Mesendoderm (in vitro differentiated cells): ENCODE results near the gene UACA.
A peak's percentile ranks its signal among the peaks of the same experiment; 100 is the strongest.

Experiments
- DNase-seq: peaks from one replicate; pipeline ENCODE4 v3.0.0; 2013
- H2AK5ac ChIP-seq: 2 replicates; pipeline ENCODE4 v1.6.1; 2013; ENCODE audit warnings: low read length, inconsistent platforms
- H2BK120ac ChIP-seq: 2 replicates; pipeline ENCODE4 v1.6.1; 2013; ENCODE audit warnings: low read depth, mild to moderate bottlenecking, low read length, moderate library complexity, mixed read lengths
- H2BK15ac ChIP-seq: replicated peaks from 2 replicates; pipeline ENCODE4 v1.6.1; 2013; ENCODE audit warnings: low read depth, mild to moderate bottlenecking, moderate library complexity
- H2BK5ac ChIP-seq: 2 replicates; pipeline ENCODE4 v1.6.1; 2013; ENCODE audit warnings: low read length, inconsistent platforms
- H3K18ac ChIP-seq: 2 replicates; pipeline ENCODE4 v1.6.1; 2013; ENCODE audit warnings: mild to moderate bottlenecking, low read length, mixed read lengths
- H3K23ac ChIP-seq: one replicate; pipeline ENCODE4 v1.6.1; 2013; ENCODE audit warnings: low read length
- H3K27ac ChIP-seq: 2 replicates; pipeline ENCODE4 v1.5.1; 2013; ENCODE audit warnings: low read depth, mild to moderate bottlenecking, inconsistent platforms, low read length, moderate library complexity
- H3K27me3 ChIP-seq: 2 replicates; pipeline ENCODE4 v1.6.1; 2013; ENCODE audit warnings: low read length, control low read depth, mild to moderate bottlenecking, inconsistent platforms; ENCODE audit not compliant: insufficient read depth, poor library complexity
- H3K36me3 ChIP-seq: 2 replicates; pipeline ENCODE4 v1.6.1; 2013; ENCODE audit warnings: low read length, inconsistent platforms; ENCODE audit not compliant: control insufficient read depth, insufficient read depth
- H3K4ac ChIP-seq: one replicate; pipeline ENCODE4 v1.6.1; 2013; ENCODE audit warnings: low read depth, mild to moderate bottlenecking, low read length, moderate library complexity
- H3K4me1 ChIP-seq: 2 replicates; pipeline ENCODE4 v1.6.1; 2013; ENCODE audit warnings: low read depth, low read length, inconsistent platforms; ENCODE audit not compliant: control insufficient read depth
- H3K4me2 ChIP-seq: 2 replicates; pipeline ENCODE4 v1.6.1; 2013; ENCODE audit warnings: low read length
- H3K4me3 ChIP-seq: 2 replicates; pipeline ENCODE4 v1.5.1; 2013; ENCODE audit warnings: mild to moderate bottlenecking, low read length
- H3K56ac ChIP-seq: one replicate; pipeline ENCODE4 v1.6.1; 2013; ENCODE audit warnings: low read length
- H3K79me1 ChIP-seq: 2 replicates; pipeline ENCODE4 v1.6.1; 2013; ENCODE audit warnings: low read length, inconsistent platforms
- H3K79me2 ChIP-seq: 2 replicates; pipeline ENCODE4 v1.6.1; 2013; ENCODE audit warnings: mild to moderate bottlenecking, low read length; ENCODE audit not compliant: control insufficient read depth, insufficient read depth
- H3K9ac ChIP-seq: 2 replicates; pipeline ENCODE4 v1.6.1; 2013; ENCODE audit warnings: low read length, inconsistent platforms
- H4K5ac ChIP-seq: one replicate; pipeline ENCODE4 v1.6.1; 2013; ENCODE audit warnings: low read length
- H4K8ac ChIP-seq: one replicate; pipeline ENCODE4 v1.6.1; 2013; ENCODE audit warnings: low read depth, mild to moderate bottlenecking, control low read depth, low read length, moderate library complexity
- WGBS: extraction: QIAGEN DNeasy Blood & Tissue Kit; methylation state at CpG from one replicate; pipeline ENCODE4 v1.1.7; 2013; ENCODE audit warnings: low lambda C conversion rate, missing lambda C conversion rate; ENCODE audit not compliant: insufficient coverage; ENCODE audit errors: extremely low coverage; 5-methylcytosine and 5-hydroxymethylcytosine counted together

UACA gene

DNA sequence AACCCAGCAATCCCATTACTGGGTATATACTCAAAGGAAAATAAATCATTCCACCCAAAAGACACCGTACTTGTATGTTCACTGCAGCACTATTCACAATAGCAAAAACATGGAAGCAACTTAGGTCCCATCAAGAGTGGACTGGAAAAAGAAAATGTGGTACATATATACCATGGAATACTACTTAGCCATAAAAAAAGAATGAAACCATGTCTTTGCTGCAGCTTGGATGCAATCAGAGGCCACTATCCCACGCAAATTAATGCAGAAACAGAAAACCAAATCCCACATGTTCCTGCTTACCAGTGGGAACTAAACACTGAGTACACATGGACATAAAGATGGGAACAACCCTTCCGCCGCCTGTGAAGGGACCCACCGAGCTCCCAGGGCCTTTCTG lies 34.2 kb downstream of the UACA start:
- H3K79me1 ChIP-seq, result peaks cover 2% of the 10 kb centered on the region
- no peak for DNase-seq
- no peak overlapping the region for H2BK120ac ChIP-seq
- H3K4me3 ChIP-seq, result no peak overlapping the region
- no peak overlapping the region for H4K5ac ChIP-seq
- no CpG with 5 or more reads among the region's 5 CpGs for WGBS
- H3K18ac ChIP-seq, result no peak overlapping the region
- H2BK5ac ChIP-seq, result no peak overlapping the region
- H2AK5ac ChIP-seq, result no peak overlapping the region
- no peak overlapping the region for H4K8ac ChIP-seq
- H2BK15ac ChIP-seq, result no peak overlapping the region
- H3K4me2 ChIP-seq, result no peak overlapping the region
- no peak overlapping the region for H3K56ac ChIP-seq
- no peaks in the 10 kb centered on the region for H3K36me3 ChIP-seq
- H3K23ac ChIP-seq, result no peak overlapping the region
- H3K27me3 ChIP-seq, result no peaks in the 10 kb centered on the region
- H3K4me1 ChIP-seq, result no peaks in the 10 kb centered on the region
- H3K9ac ChIP-seq, result no peak overlapping the region
- peaks cover 1% of the 10 kb centered on the region for H3K79me2 ChIP-seq
- no peak overlapping the region for H3K27ac ChIP-seq
- no peak overlapping the region for H3K4ac ChIP-seq

DNA sequence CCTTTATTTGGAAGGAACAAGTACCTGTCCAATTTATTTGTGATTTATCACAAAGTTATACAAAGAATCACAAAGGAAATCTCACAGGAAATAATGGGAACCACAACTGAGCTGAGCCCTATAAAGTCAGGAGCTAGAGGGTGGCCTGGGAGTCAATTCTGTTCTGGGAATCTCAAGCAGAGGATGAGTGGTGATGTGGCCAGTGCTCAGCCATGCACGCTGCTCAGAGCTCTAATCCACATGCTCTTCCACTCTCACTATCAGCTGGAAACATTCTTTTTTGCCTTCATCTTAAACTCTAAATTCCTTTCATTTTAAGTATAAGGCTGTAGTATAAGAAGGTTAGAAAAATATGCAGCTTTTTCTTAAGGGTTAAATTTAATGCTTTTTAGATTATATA lies 36.6 kb downstream of the UACA start:
- Histone ChIP-seq H3K79me2 (peaks cover 1% of the 10 kb centered on the region), H2BK5ac (no peak overlapping the region), H3K4me1 (no peaks in the 10 kb centered on the region), H3K4me2 (no peak overlapping the region), H2AK5ac (no peak overlapping the region), H3K23ac (no peak overlapping the region), H3K27ac (no peak overlapping the region), H2BK15ac (no peak overlapping the region), H4K5ac (no peak overlapping the region), H3K9ac (no peak overlapping the region), H4K8ac (no peak overlapping the region), H3K4me3 (no peak overlapping the region), H3K36me3 (no peaks in the 10 kb centered on the region), H3K27me3 (no peaks in the 10 kb centered on the region), H3K56ac (no peak overlapping the region), H3K79me1 (peaks cover 2% of the 10 kb centered on the region), H3K18ac (no peak overlapping the region), H3K4ac (no peak overlapping the region), H2BK120ac (no peak overlapping the region)
- no CpG with 5 or more reads among the region's 1 CpG for WGBS
- peak; percentile 48 for DNase-seq

DNA sequence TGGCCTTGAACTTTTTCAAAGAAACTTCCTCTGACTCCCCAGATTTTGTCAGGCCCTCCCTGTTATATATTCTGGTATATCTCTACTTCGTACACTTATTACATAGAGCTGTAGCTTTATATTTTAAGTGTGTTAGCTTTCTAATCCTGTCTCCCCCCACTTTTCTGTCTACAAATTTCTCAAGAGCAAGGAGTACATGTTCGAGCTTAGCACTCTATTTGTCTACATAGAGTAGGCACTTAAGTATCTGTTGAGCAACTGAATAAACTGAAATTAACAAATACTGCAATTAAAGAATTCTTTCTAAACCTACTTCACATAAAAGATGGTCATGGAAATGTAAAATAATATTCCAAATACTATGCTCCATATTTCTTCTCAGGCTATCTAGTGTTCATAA lies 39.4 kb downstream of the UACA start:
- DNase-seq, result no peak
- no peak overlapping the region for H3K9ac ChIP-seq
- H4K8ac ChIP-seq, result no peak overlapping the region
- H3K18ac ChIP-seq, result no peak overlapping the region
- no peak overlapping the region for H2BK5ac ChIP-seq
- H4K5ac ChIP-seq, result no peak overlapping the region
- H3K79me2 ChIP-seq, result peaks cover 1% of the 10 kb centered on the region
- no peak overlapping the region for H2AK5ac ChIP-seq
- no peaks in the 10 kb centered on the region for H3K36me3 ChIP-seq
- H3K79me1 ChIP-seq, result peaks cover 2% of the 10 kb centered on the region
- no CpG with 5 or more reads among the region's 2 CpGs for WGBS
- no peak overlapping the region for H2BK120ac ChIP-seq
- no peak overlapping the region for H3K56ac ChIP-seq
- H3K4me2 ChIP-seq, result no peak overlapping the region
- no peak overlapping the region for H3K27ac ChIP-seq
- H3K4ac ChIP-seq, result no peak overlapping the region
- H3K4me3 ChIP-seq, result no peak overlapping the region
- peaks cover 2% of the 10 kb centered on the region for H3K4me1 ChIP-seq
- H2BK15ac ChIP-seq, result no peak overlapping the region
- no peak overlapping the region for H3K23ac ChIP-seq
- no peaks in the 10 kb centered on the region for H3K27me3 ChIP-seq

DNA sequence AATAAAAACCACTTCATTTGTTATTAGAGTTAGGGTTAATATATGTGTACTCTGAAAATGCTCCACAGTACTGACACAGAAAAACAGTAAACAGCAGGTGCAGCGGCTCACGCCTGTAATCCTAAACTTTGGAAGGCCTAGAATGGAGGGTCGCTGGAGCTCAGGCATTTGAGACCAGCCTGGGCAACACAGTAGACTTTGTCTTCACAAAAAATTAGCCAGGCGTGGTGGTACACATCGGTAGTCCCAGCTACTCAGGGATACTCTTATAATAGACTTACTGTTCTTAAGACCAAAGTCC lies 40.3 kb downstream of the UACA start:
- peaks cover 1% of the 10 kb centered on the region for H3K79me2 ChIP-seq
- no peak overlapping the region for H3K23ac ChIP-seq
- H3K27me3 ChIP-seq, result no peaks in the 10 kb centered on the region
- H2BK5ac ChIP-seq, result no peak overlapping the region
- WGBS, result no CpG with 5 or more reads among the region's 5 CpGs
- peaks cover 3% of the 10 kb centered on the region for H3K79me1 ChIP-seq
- no peak for DNase-seq
- no peak overlapping the region for H4K8ac ChIP-seq
- H3K9ac ChIP-seq, result no peak overlapping the region
- H2BK120ac ChIP-seq, result no peak overlapping the region
- no peak overlapping the region for H3K4ac ChIP-seq
- no peak overlapping the region for H3K4me3 ChIP-seq
- H3K4me1 ChIP-seq, result peaks cover 2% of the 10 kb centered on the region
- H4K5ac ChIP-seq, result no peak overlapping the region
- H3K56ac ChIP-seq, result no peak overlapping the region
- no peak overlapping the region for H3K27ac ChIP-seq
- no peak overlapping the region for H3K4me2 ChIP-seq
- H3K18ac ChIP-seq, result no peak overlapping the region
- no peak overlapping the region for H2BK15ac ChIP-seq
- H2AK5ac ChIP-seq, result no peak overlapping the region
- no peaks in the 10 kb centered on the region for H3K36me3 ChIP-seq

DNA sequence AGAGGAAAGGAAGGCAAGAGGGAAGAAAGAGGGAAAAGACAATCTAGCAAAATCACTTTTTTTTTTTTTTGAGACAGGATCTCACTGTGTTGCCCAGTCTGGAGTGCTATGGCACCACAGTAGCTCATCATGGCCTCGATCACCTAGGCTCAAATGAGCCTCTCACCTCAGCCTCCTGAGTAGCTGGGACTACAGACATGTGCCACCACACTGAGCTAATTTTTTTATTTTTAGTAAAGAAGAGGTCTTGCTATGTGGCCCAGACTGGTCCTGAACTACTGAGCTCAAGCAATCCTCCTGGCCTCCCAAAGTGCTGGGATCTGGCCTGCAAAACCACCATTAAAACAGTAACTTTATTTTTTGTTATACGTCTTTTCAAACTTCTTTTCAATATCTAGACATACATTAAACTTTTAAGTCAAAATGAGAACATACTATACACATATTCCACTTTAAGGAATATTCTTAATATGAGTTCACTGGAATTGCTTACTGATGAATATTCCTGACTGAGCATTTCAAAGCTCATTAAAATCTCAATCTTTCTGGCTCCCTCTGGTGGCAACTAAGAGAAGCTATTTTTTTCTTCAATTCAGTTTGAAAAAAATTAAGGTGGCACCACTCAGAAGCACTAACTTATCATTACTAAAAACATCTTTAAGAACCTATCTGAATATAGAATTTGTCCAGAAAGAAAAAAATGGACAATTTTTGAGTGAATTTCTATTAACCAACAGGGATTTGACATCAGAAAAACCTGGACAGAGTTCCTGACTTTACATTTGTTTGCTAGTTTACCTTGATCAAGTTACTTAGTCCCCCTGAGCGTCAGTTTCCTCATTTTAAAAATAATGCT lies 40.9 kb downstream of the UACA start:
- Histone ChIP-seq H3K27me3 (no peaks in the 10 kb centered on the region), H3K9ac (no peak overlapping the region), H3K4me1 (peaks cover 2% of the 10 kb centered on the region), H2BK15ac (no peak overlapping the region), H4K8ac (no peak overlapping the region), H3K79me2 (no peaks in the 10 kb centered on the region), H3K79me1 (peaks cover 1% of the 10 kb centered on the region), H2AK5ac (no peak overlapping the region), H3K4me2 (no peak overlapping the region), H2BK5ac (no peak overlapping the region), H3K56ac (no peak overlapping the region), H2BK120ac (no peak overlapping the region), H4K5ac (no peak overlapping the region), H3K18ac (no peak overlapping the region), H3K23ac (no peak overlapping the region), H3K4ac (no peak overlapping the region), H3K27ac (no peak overlapping the region), H3K36me3 (no peaks in the 10 kb centered on the region), H3K4me3 (no peak overlapping the region)
- WGBS, result no CpG with 5 or more reads among the region's 3 CpGs
- peak; percentile 52 for DNase-seq
